Esophagus (tissue), 2 donors: ENCODE data around the gene PVALEF. TPM values are rescaled to one million over a fixed set of nuclear protein-coding genes. Genes with fewer than 3 reads are reported as not detected.
"Not testable (repeated sequence)": the region's sequence is repeated elsewhere in the genome, so short reads cannot be mapped to it uniquely, and the experiment has no call there.

Experiments
- H3K27ac ChIP-seq, 2 donors: one replicate each; pipeline ENCODE4 v1.5.1; 2013; ENCODE audit warnings: low read depth in 2 of 2, mild to moderate bottlenecking in 2 of 2, inconsistent platforms in 1 of 2, low read length in 1 of 2, moderate library complexity in 1 of 2
- H3K27me3 ChIP-seq, 2 donors: one replicate each; pipeline ENCODE4 v1.6.1; 2013; ENCODE audit warnings: low read length in 2 of 2, control low read depth in 1 of 2, mild to moderate bottlenecking in 1 of 2; ENCODE audit not compliant: insufficient read depth in 2 of 2, control insufficient read depth in 1 of 2
- H3K36me3 ChIP-seq, 2 donors: one replicate each; pipeline ENCODE4 v1.6.1; 2013; ENCODE audit warnings: low read length in 1 of 2; ENCODE audit not compliant: control insufficient read depth in 2 of 2, insufficient read depth in 2 of 2
- H3K4me1 ChIP-seq, 2 donors: one replicate each; pipeline ENCODE4 v1.6.1; 2013; ENCODE audit warnings: low read length in 1 of 2; ENCODE audit not compliant: control insufficient read depth in 2 of 2, insufficient read depth in 2 of 2
- H3K4me3 ChIP-seq, 2 donors: one replicate each; pipeline ENCODE4 v1.5.1; 2013; ENCODE audit warnings: low read length in 2 of 2, mild to moderate bottlenecking in 2 of 2, low read depth in 1 of 2, moderate library complexity in 1 of 2
- H3K9me3 ChIP-seq, 2 donors: one replicate each; pipeline ENCODE4 v1.6.1; 2013; ENCODE audit warnings: mild to moderate bottlenecking in 2 of 2, low read depth in 1 of 2, low read length in 1 of 2, moderate library complexity in 1 of 2; ENCODE audit not compliant: control insufficient read depth in 2 of 2, insufficient read depth in 1 of 2
- WGBS, 2 donors: extraction: QIAGEN DNeasy Blood & Tissue Kit; methylation state at CpG; one replicate each; pipeline ENCODE4 v1.1.7; 2013; 5-methylcytosine and 5-hydroxymethylcytosine counted together
- polyA plus RNA-seq, 2 donors: library from polyadenylated mRNA; stranded (reverse); fragments of 200-250 nt; gene quantifications; one replicate each; pipeline ENCODE4 v1.2.3, GENCODE V29; 2013
- donor health status: healthy with polysubstance abuse.
- donor health status: Bipolar disorder and iron deficiency.

Gene PVALEF
- polyA plus RNA-seq, 2 donors: not detected

- 73 to 81% methylated on average over 12 to 13 of the region's 13 CpGs for WGBS, 2 donors
- Histone ChIP-seq H3K36me3 (no peaks in the 10 kb centered on the region), H3K4me1 (no peaks in the 10 kb centered on the region), H3K4me3 (no peak overlapping the region), H3K9me3 (no peaks in the 10 kb centered on the region), H3K27me3 (no peaks in the 10 kb centered on the region), H3K27ac (no peak overlapping the region)
Measured at GRCh38 chr17:81151278-81151677, 14.0 kb upstream of the PVALEF start.

GRCh38 chr17:81152288-81152828, 12.9 kb upstream of the PVALEF start:
- H3K36me3 ChIP-seq: no peaks in the 10 kb centered on the region
- WGBS, 2 donors: 75 to 80% methylated on average over 8 of the region's 8 CpGs
- H3K27me3 ChIP-seq: no peaks in the 10 kb centered on the region
- H3K9me3 ChIP-seq: no peaks in the 10 kb centered on the region
- H3K4me1 ChIP-seq: no peaks in the 10 kb centered on the region
- H3K4me3 ChIP-seq: no peak overlapping the region
- H3K27ac ChIP-seq: no peak overlapping the region

GRCh38 chr17:81153340-81153803, 11.9 kb upstream of the PVALEF start:
- Histone ChIP-seq H3K4me3 (no peak overlapping the region), H3K4me1 (no peaks in the 10 kb centered on the region), H3K27ac (no peak overlapping the region), H3K9me3 (no peaks in the 10 kb centered on the region), H3K36me3 (no peaks in the 10 kb centered on the region), H3K27me3 (no peaks in the 10 kb centered on the region)
- 68 to 79% methylated on average over 17 of the region's 17 CpGs for WGBS, 2 donors

GRCh38 chr17:81154016-81154415, 11.3 kb upstream of the PVALEF start:
- not testable (repeated sequence) for H3K4me3 ChIP-seq, H3K4me1 ChIP-seq, H3K36me3 ChIP-seq, H3K9me3 ChIP-seq, H3K27me3 ChIP-seq, H3K27ac ChIP-seq
- WGBS, 2 donors: 91% methylated on average over 9 of the region's 9 CpGs

- Histone ChIP-seq H3K27ac (no peak overlapping the region), H3K27me3 (no peaks in the 10 kb centered on the region), H3K4me3 (no peak overlapping the region), H3K36me3 (no peaks in the 10 kb centered on the region), H3K4me1 (no peaks in the 10 kb centered on the region), H3K9me3 (no peaks in the 10 kb centered on the region)
- 92 to 93% methylated on average over 18 of the region's 18 CpGs for WGBS, 2 donors
Measured at GRCh38 chr17:81154961-81155360, 10.3 kb upstream of the PVALEF start.

GRCh38 chr17:81156866-81157805, 8.2 kb upstream of the PVALEF start:
- 91% methylated on average over 38 of the region's 38 CpGs for WGBS, 2 donors
- Histone ChIP-seq H3K27ac (no peak overlapping the region), H3K9me3 (no peaks in the 10 kb centered on the region), H3K27me3 (no peaks in the 10 kb centered on the region), H3K4me1 (no peaks in the 10 kb centered on the region), H3K36me3 (no peaks in the 10 kb centered on the region), H3K4me3 (no peak overlapping the region)

- no peaks in the 10 kb centered on the region for H3K9me3 ChIP-seq
- H3K27ac ChIP-seq: no peak overlapping the region
- no peak overlapping the region for H3K4me3 ChIP-seq
- no peaks in the 10 kb centered on the region for H3K4me1 ChIP-seq
- no peaks in the 10 kb centered on the region for H3K27me3 ChIP-seq
- H3K36me3 ChIP-seq: no peaks in the 10 kb centered on the region
- 65 to 79% methylated on average over 39 of the region's 39 CpGs for WGBS, 2 donors
Measured at GRCh38 chr17:81157848-81158687, 7.2 kb upstream of the PVALEF start.

- Histone ChIP-seq H3K36me3 (no peaks in the 10 kb centered on the region), H3K4me3 (no peak overlapping the region), H3K4me1 (no peaks in the 10 kb centered on the region), H3K27me3 (no peaks in the 10 kb centered on the region), H3K9me3 (no peaks in the 10 kb centered on the region), H3K27ac (no peak overlapping the region)
- 87 to 91% methylated on average over 43 of the region's 43 CpGs for WGBS, 2 donors
Measured at GRCh38 chr17:81158688-81159590, 6.4 kb upstream of the PVALEF start.
